Tibial artery (tissue), 4 donors: ENCODE measurements around the gene EZH2.

Experiments
- DNase-seq, 2 donors: peaks; one replicate each; pipeline ENCODE4 v3.0.0-alpha.2; 2019
- H3K27ac ChIP-seq, 2 donors: fragments of 200-600 bp; sonication (generic) in 1 of 2; 1 replicate in 1 of 2; 2 replicates in 1 of 2; pipeline ENCODE4 v1.5.1; 2018 to 2019; ENCODE audit warnings: mild to moderate bottlenecking in 1 of 2
- H3K27me3 ChIP-seq, 2 donors: fragments of 200-600 bp; sonication (generic) in 1 of 2; one replicate each; pipeline versions ENCODE4 v1.5.1 to v1.6.0; 2016 to 2019
- H3K36me3 ChIP-seq, 3 donors: fragments of 200-600 bp; sonication (generic) in 2 of 3; one replicate each; pipeline ENCODE4 v1.5.1; 2016 to 2019; ENCODE audit warnings: mild to moderate bottlenecking in 2 of 3
- H3K4me1 ChIP-seq, 4 donors: fragments of 200-600 bp; sonication (generic) in 2 of 4; 1 replicate in 3 of 4; 2 replicates in 1 of 4; pipeline ENCODE4 v1.5.1; 2016 to 2019
- H3K4me3 ChIP-seq, 2 donors: fragments of 200-600 bp; sonication (generic) in 1 of 2; 1 replicate in 1 of 2; 2 replicates in 1 of 2; pipeline ENCODE4 v1.5.1; 2018 to 2019; ENCODE audit warnings: mild to moderate bottlenecking in 2 of 2
- H3K9me3 ChIP-seq, 3 donors: fragments of 200-600 bp; sonication (generic) in 1 of 3; one replicate each; pipeline ENCODE4 v1.5.1; 2016 to 2019
- intact Hi-C: fragments of 100-400 bp; cut with DNase I; formaldehyde crosslinking; loops from one replicate; pipeline ENCODE4 v1.15.0; 2023; ENCODE audit warnings: low total_unique reads
- TF ChIP-seq, protein P1 (sequence below), 2 experiments: fragments of 200-600 bp in 1 of 2; fragments of 450-650 bp in 1 of 2; IDR thresholded peaks; one replicate each; pipeline ENCODE4 v1.5.1; 2017 to 2019; ENCODE audit warnings: antibody characterized with exemption in 2 of 2, mild to moderate bottlenecking in 1 of 2, moderate library complexity in 1 of 2

Gene EZH2

GRCh38 chr7:148925836-148926235 is 41.7 kb upstream of the EZH2 start:
- intact Hi-C loops, result no loop called here
- no peak for DNase-seq
- H3K27ac ChIP-seq, result no peak overlapping the region
- TF ChIP-seq, protein P1, sequence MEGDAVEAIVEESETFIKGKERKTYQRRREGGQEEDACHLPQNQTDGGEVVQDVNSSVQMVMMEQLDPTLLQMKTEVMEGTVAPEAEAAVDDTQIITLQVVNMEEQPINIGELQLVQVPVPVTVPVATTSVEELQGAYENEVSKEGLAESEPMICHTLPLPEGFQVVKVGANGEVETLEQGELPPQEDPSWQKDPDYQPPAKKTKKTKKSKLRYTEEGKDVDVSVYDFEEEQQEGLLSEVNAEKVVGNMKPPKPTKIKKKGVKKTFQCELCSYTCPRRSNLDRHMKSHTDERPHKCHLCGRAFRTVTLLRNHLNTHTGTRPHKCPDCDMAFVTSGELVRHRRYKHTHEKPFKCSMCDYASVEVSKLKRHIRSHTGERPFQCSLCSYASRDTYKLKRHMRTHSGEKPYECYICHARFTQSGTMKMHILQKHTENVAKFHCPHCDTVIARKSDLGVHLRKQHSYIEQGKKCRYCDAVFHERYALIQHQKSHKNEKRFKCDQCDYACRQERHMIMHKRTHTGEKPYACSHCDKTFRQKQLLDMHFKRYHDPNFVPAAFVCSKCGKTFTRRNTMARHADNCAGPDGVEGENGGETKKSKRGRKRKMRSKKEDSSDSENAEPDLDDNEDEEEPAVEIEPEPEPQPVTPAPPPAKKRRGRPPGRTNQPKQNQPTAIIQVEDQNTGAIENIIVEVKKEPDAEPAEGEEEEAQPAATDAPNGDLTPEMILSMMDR (IDR thresholded peaks at IDR 0.05), result no peak
- H3K4me3 ChIP-seq, result no peak overlapping the region
- H3K9me3 ChIP-seq, result no peaks in the 10 kb centered on the region
- H3K4me1 ChIP-seq, result no peaks in the 10 kb centered on the region
- H3K27me3 ChIP-seq, result no peaks in the 10 kb centered on the region
- no peaks in the 10 kb centered on the region for H3K36me3 ChIP-seq

DNA sequence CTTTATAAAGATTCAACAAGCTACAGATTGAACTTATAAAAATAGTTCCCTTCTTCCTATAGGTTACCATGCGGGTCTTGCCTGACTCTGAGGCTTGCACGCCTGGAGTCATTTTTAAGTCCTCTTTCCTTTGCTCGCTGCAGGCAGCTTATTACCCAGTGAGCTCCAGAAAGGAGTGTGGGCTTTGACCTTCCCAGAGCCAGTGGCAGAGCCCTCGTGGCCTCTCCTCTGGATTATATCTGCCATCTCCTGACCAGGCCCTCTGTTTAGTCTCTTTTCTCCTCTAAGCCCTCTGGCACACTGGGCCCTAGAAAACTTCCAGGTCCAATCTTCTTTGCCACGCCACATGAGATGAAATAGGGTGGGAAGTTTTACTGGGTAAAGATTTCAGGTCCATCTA is 39.9 kb upstream of the EZH2 start:
- no peaks in the 10 kb centered on the region for H3K36me3 ChIP-seq
- H3K4me3 ChIP-seq, result no peak overlapping the region
- TF ChIP-seq, protein P1 (IDR thresholded peaks at IDR 0.05), result no peak
- no peaks in the 10 kb centered on the region for H3K9me3 ChIP-seq
- intact Hi-C loops, result no loop called here
- H3K4me1 ChIP-seq, result no peaks in the 10 kb centered on the region
- no peak overlapping the region for H3K27ac ChIP-seq
- H3K27me3 ChIP-seq, result no peaks in the 10 kb centered on the region
- no peak for DNase-seq

GRCh38 chr7:148921806-148922205 is 37.7 kb upstream of the EZH2 start:
- H3K36me3 ChIP-seq, result no peaks in the 10 kb centered on the region
- no peak overlapping the region for H3K27ac ChIP-seq
- no peaks in the 10 kb centered on the region for H3K9me3 ChIP-seq
- TF ChIP-seq, protein P1 (IDR thresholded peaks at IDR 0.05), result no peak
- intact Hi-C loops, result no loop called here
- no peak overlapping the region for H3K4me3 ChIP-seq
- no peaks in the 10 kb centered on the region for H3K27me3 ChIP-seq
- DNase-seq, result no peak
- H3K4me1 ChIP-seq, result no peaks in the 10 kb centered on the region

GRCh38 chr7:148921189-148921588 is 37.1 kb upstream of the EZH2 start:
- Histone ChIP-seq H3K27ac (no peak overlapping the region), H3K9me3 (no peaks in the 10 kb centered on the region), H3K27me3 (no peaks in the 10 kb centered on the region), H3K4me1 (peaks cover 0 to 3% (median 0%) of the 10 kb centered on the region in 4 donors), H3K36me3 (no peaks in the 10 kb centered on the region), H3K4me3 (no peak overlapping the region)
- intact Hi-C loops, result no loop called here
- TF ChIP-seq, protein P1 (IDR thresholded peaks at IDR 0.05), result no peak
- no peak for DNase-seq

GRCh38 chr7:148919859-148920258 is 35.8 kb upstream of the EZH2 start:
- intact Hi-C loops, result no loop called here
- TF ChIP-seq, protein P1 (IDR thresholded peaks at IDR 0.05), result no peak
- H3K4me1 ChIP-seq, result peaks cover 0 to 12% (median 1%) of the 10 kb centered on the region in 4 donors

GRCh38 chr7:148918058-148918596 is 34.0 kb upstream of the EZH2 start:
- H3K9me3 ChIP-seq, result no peaks in the 10 kb centered on the region
- no peak overlapping the region for H3K27ac ChIP-seq
- no peaks in the 10 kb centered on the region for H3K27me3 ChIP-seq
- DNase-seq, result no peak
- TF ChIP-seq, protein P1 (IDR thresholded peaks at IDR 0.05), result no peak
- H3K36me3 ChIP-seq, result no peaks in the 10 kb centered on the region
- intact Hi-C loops, result no loop called here
- H3K4me3 ChIP-seq, result no peak overlapping the region
- peaks cover 0 to 12% (median 1%) of the 10 kb centered on the region in 4 donors for H3K4me1 ChIP-seq

More at GRCh38 chr7:148919859-148920258, 35.8 kb upstream of the EZH2 start:
- Histone ChIP-seq H3K4me3 (no peak overlapping the region), H3K9me3 (no peaks in the 10 kb centered on the region), H3K27me3 (no peaks in the 10 kb centered on the region), H3K27ac (no peak overlapping the region), H3K36me3 (no peaks in the 10 kb centered on the region)
- no peak for DNase-seq
